ENCODE measurements around the gene BTN3A1. TPM values are rescaled to one million over a fixed set of nuclear protein-coding genes. Genes with fewer than 3 reads are reported as not detected.

The BTN3A1 gene
- total and polyA plus RNA-seq, 2 experiments from 2014 or later: 12.9 to 18.4 TPM

GRCh38 chr6:26363882-26364701, 38.0 kb upstream of the BTN3A1 start:
- TF ChIP-seq CTCF (IDR thresholded peaks at IDR 0.05; ENCODE audit: poor library complexity) (no peak), EZH2phosphoT487 (IDR thresholded peaks at IDR 0.05; ENCODE audit: low read depth, severe bottlenecking, unreplicated experiment) (no peak), EZH2 (IDR thresholded peaks at IDR 0.05; ENCODE audit: borderline replicate concordance) (no peak)
- no peaks in the 10 kb centered on the region for H4K20me1 ChIP-seq (ENCODE audit: insufficient read depth, poor library complexity, severe bottlenecking)
- 75% methylated on average over 6 of the region's 6 CpGs for WGBS (ENCODE audit: low lambda C conversion rate, missing lambda C conversion rate)
- no peaks in the 10 kb centered on the region for H3K36me3 ChIP-seq (replicated peaks; ENCODE audit: insufficient read depth, low read depth)
- peaks cover 7% of the 10 kb centered on the region for H3K4me1 ChIP-seq (ENCODE audit: insufficient read depth)
- peak overlapping the region; percentile 73 for H3K4me2 ChIP-seq
- peak; percentile 12 for DNase-seq (ENCODE audit: low spot score)
- H3K79me2 ChIP-seq: peaks cover 6% of the 10 kb centered on the region
- peak overlapping the region; percentile 22 for H3K4me3 ChIP-seq
- peak overlapping the region; percentile 83 for H3K27ac ChIP-seq
- peak overlapping the region; percentile 62 for H2AFZ ChIP-seq
- H3K9me3 ChIP-seq (ENCODE audit: low read depth): no peaks in the 10 kb centered on the region
- no peaks in the 10 kb centered on the region for H3K9me2 ChIP-seq (replicated peaks; ENCODE audit: insufficient read depth)
- H3K27me3 ChIP-seq: no peaks in the 10 kb centered on the region

- TF ChIP-seq CTCF (IDR thresholded peaks at IDR 0.05; ENCODE audit: poor library complexity) (no peak), EZH2 (IDR thresholded peaks at IDR 0.05; ENCODE audit: borderline replicate concordance) (no peak), EZH2phosphoT487 (IDR thresholded peaks at IDR 0.05; ENCODE audit: low read depth, severe bottlenecking, unreplicated experiment) (no peak)
- WGBS (ENCODE audit: low lambda C conversion rate, missing lambda C conversion rate): 6% methylated on average over 1 of the region's 1 CpG
- H3K27ac ChIP-seq: peak overlapping the region; percentile 83
- no peaks in the 10 kb centered on the region for H3K36me3 ChIP-seq (replicated peaks; ENCODE audit: insufficient read depth, low read depth)
- peak overlapping the region; percentile 62 for H2AFZ ChIP-seq
- no peak for DNase-seq (ENCODE audit: low spot score)
- no peaks in the 10 kb centered on the region for H4K20me1 ChIP-seq (ENCODE audit: insufficient read depth, poor library complexity, severe bottlenecking)
- H3K79me2 ChIP-seq: peaks cover 6% of the 10 kb centered on the region
- H3K4me3 ChIP-seq: peak overlapping the region; percentile 53
- no peaks in the 10 kb centered on the region for H3K9me3 ChIP-seq (ENCODE audit: low read depth)
- H3K4me1 ChIP-seq (ENCODE audit: insufficient read depth): peaks cover 7% of the 10 kb centered on the region
- H3K4me2 ChIP-seq: peak overlapping the region; percentile 78
- H3K9me2 ChIP-seq (replicated peaks; ENCODE audit: insufficient read depth): no peaks in the 10 kb centered on the region
- no peaks in the 10 kb centered on the region for H3K27me3 ChIP-seq
Observed at GRCh38 chr6:26365633-26365995, 36.5 kb upstream of the BTN3A1 start.

GRCh38 chr6:26366504-26366903, 35.6 kb upstream of the BTN3A1 start:
- Histone ChIP-seq H3K9me2 (replicated peaks; ENCODE audit: insufficient read depth) (no peaks in the 10 kb centered on the region), H3K4me2 (no peak overlapping the region), H3K36me3 (replicated peaks; ENCODE audit: insufficient read depth, low read depth) (no peaks in the 10 kb centered on the region), H3K27ac (no peak overlapping the region), H3K4me3 (no peak overlapping the region), H3K9me3 (ENCODE audit: low read depth) (no peaks in the 10 kb centered on the region), H3K4me1 (ENCODE audit: insufficient read depth) (peaks cover 7% of the 10 kb centered on the region), H2AFZ (no peak overlapping the region), H3K27me3 (no peaks in the 10 kb centered on the region), H3K79me2 (peaks cover 6% of the 10 kb centered on the region), H4K20me1 (ENCODE audit: insufficient read depth, poor library complexity, severe bottlenecking) (no peaks in the 10 kb centered on the region)
- TF ChIP-seq EZH2phosphoT487 (IDR thresholded peaks at IDR 0.05; ENCODE audit: low read depth, severe bottlenecking, unreplicated experiment) (no peak), EZH2 (IDR thresholded peaks at IDR 0.05; ENCODE audit: borderline replicate concordance) (no peak), CTCF (IDR thresholded peaks at IDR 0.05; ENCODE audit: poor library complexity) (no peak)
- no peak for DNase-seq (ENCODE audit: low spot score)
- 82% methylated on average over 1 of the region's 1 CpG for WGBS (ENCODE audit: low lambda C conversion rate, missing lambda C conversion rate)
